ENCODE data around the gene PDS5B.

Gene PDS5B

DNA sequence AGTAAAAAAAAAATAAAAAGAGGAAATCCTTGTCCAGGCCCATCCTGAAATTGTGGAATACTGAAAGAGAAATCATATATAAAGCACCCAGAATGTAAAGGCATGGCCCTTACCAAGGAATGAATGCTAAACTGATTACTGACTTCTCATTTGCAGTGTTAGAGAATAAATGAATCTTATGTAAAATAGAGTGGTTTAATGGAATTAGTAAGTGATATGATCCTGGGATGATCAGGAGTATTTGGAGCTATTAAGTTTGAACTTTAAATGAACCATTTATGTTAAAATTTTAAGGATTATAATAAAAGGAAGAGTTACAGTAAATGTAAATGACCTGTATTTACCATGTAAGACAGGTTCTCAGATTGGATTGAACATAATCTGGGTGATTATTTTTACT lies 75.4 kb downstream of the PDS5B start:
- Histone ChIP-seq H3K9me3 (ENCODE audit: control insufficient read depth, insufficient read depth, low read length) (no peaks in the 10 kb centered on the region), H3K27me3 (ENCODE audit: control insufficient read depth, insufficient read depth, low read length) (no peaks in the 10 kb centered on the region), H3K4me3 (ENCODE audit: low read depth, low read length) (no peak overlapping the region), H3K36me3 (ENCODE audit: control insufficient read depth, insufficient read depth, low read length) (no peaks in the 10 kb centered on the region), H3K9ac (ENCODE audit: low read depth, low read length) (no peak overlapping the region), H3K4me1 (ENCODE audit: control insufficient read depth, insufficient read depth, low read length) (no peaks in the 10 kb centered on the region)

DNA sequence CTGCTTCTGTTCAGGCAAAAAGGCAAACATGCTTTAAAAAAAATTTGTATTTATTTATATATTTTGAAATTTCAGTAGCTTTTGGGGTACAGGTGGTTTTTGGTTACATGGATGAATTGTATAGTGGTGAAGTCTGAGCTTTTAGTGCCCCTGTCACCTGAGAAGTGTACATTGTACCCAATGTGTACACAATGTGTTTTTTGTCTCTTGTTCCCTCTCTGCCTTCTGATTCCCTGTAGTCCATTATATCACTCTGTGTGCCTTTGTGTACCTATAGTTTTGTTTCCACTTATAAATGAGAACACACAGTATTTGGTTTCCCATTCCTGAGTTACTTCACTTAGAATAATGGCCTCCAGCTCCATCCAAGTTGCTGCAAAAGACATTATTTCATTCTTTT lies 77.4 kb downstream of the PDS5B start:
- Histone ChIP-seq H3K9ac (ENCODE audit: low read depth, low read length) (no peak overlapping the region), H3K36me3 (ENCODE audit: control insufficient read depth, insufficient read depth, low read length) (no peaks in the 10 kb centered on the region), H3K4me1 (ENCODE audit: control insufficient read depth, insufficient read depth, low read length) (no peaks in the 10 kb centered on the region), H3K9me3 (ENCODE audit: control insufficient read depth, insufficient read depth, low read length) (no peaks in the 10 kb centered on the region), H3K27me3 (ENCODE audit: control insufficient read depth, insufficient read depth, low read length) (no peaks in the 10 kb centered on the region), H3K4me3 (ENCODE audit: low read depth, low read length) (no peak overlapping the region)

DNA sequence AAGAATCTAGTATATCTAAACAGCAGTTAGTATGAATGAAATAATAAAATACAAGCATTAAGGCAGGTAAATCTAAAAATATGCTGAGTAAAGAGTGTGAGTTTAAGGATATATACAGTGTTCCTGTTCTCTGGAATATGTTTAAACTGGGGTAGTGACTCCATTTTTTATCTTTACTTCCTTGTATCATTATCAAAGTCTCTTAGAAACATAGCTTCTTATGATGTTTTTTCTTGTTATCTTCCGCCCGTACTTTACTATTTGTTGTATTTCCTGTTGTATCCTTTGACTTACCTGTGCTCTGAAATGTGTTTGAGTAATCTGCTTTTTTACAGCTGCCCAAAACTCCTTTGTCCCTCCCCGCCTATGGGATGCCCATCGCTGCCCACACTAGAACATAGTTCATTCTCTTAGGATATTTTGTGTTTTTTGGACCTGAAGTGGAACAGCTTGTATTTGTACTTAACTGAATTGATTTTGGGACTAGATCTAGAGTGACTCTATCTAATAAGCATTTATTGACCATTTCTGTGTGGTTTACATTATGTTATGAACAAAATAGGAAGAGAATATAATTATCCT lies 80.8 kb downstream of the PDS5B start:
- no peaks in the 10 kb centered on the region for H3K36me3 ChIP-seq (ENCODE audit: control insufficient read depth, insufficient read depth, low read length)
- no peaks in the 10 kb centered on the region for H3K9me3 ChIP-seq (ENCODE audit: control insufficient read depth, insufficient read depth, low read length)

DNA sequence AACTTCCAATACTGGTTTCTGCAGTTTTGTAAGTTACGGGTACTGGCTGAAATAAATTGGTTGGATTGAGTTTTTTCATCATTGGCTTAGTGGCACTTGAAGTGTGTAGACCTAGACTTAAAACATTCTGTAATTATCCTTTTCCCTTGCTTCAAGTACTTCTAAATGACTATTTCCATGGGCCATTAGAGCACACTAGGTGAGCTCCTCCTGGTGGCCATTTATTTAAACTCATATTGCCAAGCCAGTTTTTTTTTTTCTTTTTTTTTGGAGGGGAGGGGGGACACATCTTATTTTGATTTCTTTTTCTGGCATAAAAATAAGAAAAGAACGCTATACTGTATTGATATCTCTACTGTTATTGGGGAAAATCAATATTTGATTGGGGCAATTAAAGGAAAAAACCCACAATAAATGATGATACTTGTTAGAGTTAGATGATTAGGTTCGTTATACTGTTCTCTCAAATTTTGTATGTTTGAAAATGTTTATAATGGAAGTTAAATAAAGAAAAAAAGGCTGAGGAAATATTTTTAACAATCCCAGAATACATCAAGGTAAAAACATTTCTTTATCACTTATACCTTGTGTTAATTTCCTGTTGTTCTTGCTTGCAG lies 82.9 kb downstream of the PDS5B start:
- no peaks in the 10 kb centered on the region for H3K36me3 ChIP-seq (ENCODE audit: control insufficient read depth, insufficient read depth, low read length)
- no peak overlapping the region for H3K4me3 ChIP-seq (ENCODE audit: low read depth, low read length)
- H3K9ac ChIP-seq (ENCODE audit: low read depth, low read length): no peak overlapping the region
- H3K4me1 ChIP-seq (ENCODE audit: control insufficient read depth, insufficient read depth, low read length): no peaks in the 10 kb centered on the region
- H3K27me3 ChIP-seq (ENCODE audit: control insufficient read depth, insufficient read depth, low read length): no peaks in the 10 kb centered on the region
- no peaks in the 10 kb centered on the region for H3K9me3 ChIP-seq (ENCODE audit: control insufficient read depth, insufficient read depth, low read length)

More for the DNA sequence above, 80.8 kb downstream of the PDS5B start:
- no peak overlapping the region for H3K9ac ChIP-seq (ENCODE audit: low read depth, low read length)
- no peak overlapping the region for H3K4me3 ChIP-seq (ENCODE audit: low read depth, low read length)
- H3K27me3 ChIP-seq (ENCODE audit: control insufficient read depth, insufficient read depth, low read length): no peaks in the 10 kb centered on the region
- H3K4me1 ChIP-seq (ENCODE audit: control insufficient read depth, insufficient read depth, low read length): no peaks in the 10 kb centered on the region

DNA sequence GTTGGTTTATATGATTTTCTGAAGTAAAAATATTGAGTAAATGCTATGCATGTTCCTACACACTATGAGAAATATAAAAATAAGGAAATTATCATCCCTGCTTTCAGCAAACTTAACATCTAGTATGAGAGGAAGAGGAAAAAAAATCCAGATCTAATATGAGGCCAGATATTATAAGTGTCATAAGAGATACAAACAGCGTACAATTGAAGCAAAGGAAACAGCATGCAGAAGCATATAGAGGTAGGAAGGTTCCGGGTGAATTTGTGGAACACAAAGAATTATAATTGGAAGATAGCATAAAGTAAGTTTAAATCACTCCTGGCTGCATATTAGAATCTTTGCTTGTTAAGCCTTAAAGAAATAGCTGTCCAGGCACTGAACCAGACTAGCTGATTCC lies 88.3 kb downstream of the PDS5B start:
- Histone ChIP-seq H3K9me3 (ENCODE audit: control insufficient read depth, insufficient read depth, low read length) (no peaks in the 10 kb centered on the region), H3K36me3 (ENCODE audit: control insufficient read depth, insufficient read depth, low read length) (no peaks in the 10 kb centered on the region), H3K4me1 (ENCODE audit: control insufficient read depth, insufficient read depth, low read length) (no peaks in the 10 kb centered on the region), H3K9ac (ENCODE audit: low read depth, low read length) (no peak overlapping the region), H3K27me3 (ENCODE audit: control insufficient read depth, insufficient read depth, low read length) (no peaks in the 10 kb centered on the region), H3K4me3 (ENCODE audit: low read depth, low read length) (no peak overlapping the region)

DNA sequence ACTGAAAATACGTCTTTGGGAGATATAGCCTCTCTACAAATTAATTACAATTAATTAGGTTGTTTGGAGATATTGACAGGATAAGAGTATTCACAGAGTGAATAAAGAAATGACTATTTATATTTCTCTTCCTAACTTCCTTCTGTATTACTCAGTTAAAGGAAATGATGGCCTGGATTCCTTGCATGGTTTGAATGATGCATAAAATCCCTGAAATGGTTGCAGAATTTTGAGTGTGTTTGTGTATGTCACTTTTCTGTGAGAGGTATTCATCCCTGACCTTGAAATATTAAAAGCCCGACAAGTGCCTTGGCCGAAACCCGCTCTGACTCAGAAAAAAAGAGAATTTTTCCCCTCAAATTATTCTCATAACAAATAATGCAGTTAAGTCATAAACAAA lies 90.0 kb downstream of the PDS5B start:
- Histone ChIP-seq H3K9ac (ENCODE audit: low read depth, low read length) (no peak overlapping the region), H3K9me3 (ENCODE audit: control insufficient read depth, insufficient read depth, low read length) (no peaks in the 10 kb centered on the region), H3K36me3 (ENCODE audit: control insufficient read depth, insufficient read depth, low read length) (no peaks in the 10 kb centered on the region)

DNA sequence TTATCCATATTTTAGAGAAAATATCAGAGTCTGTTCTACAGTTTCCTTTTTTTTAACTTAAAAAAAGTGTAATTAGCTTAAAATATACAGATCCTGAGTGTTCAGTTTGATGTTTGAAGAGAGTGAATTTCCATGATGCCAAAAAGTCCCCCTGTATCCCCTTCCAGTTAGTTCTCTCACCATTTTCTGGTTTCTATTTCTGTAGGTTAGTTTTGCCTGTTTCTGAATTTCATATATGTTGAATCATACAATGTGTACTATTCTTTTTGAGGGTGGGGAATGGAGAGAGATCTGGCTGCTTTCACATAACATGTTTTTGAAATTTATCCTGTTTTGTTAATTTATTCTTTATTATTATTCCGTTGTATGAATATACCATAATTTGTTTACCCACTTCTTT lies 95.9 kb downstream of the PDS5B start:
- Histone ChIP-seq H3K4me3 (ENCODE audit: low read depth, low read length) (no peak overlapping the region), H3K4me1 (ENCODE audit: control insufficient read depth, insufficient read depth, low read length) (no peaks in the 10 kb centered on the region), H3K27me3 (ENCODE audit: control insufficient read depth, insufficient read depth, low read length) (no peaks in the 10 kb centered on the region), H3K9me3 (ENCODE audit: control insufficient read depth, insufficient read depth, low read length) (no peaks in the 10 kb centered on the region), H3K9ac (ENCODE audit: low read depth, low read length) (no peak overlapping the region), H3K36me3 (ENCODE audit: control insufficient read depth, insufficient read depth, low read length) (no peaks in the 10 kb centered on the region)

More for the DNA sequence above, 90.0 kb downstream of the PDS5B start:
- no peak overlapping the region for H3K4me3 ChIP-seq (ENCODE audit: low read depth, low read length)
- no peaks in the 10 kb centered on the region for H3K27me3 ChIP-seq (ENCODE audit: control insufficient read depth, insufficient read depth, low read length)
- H3K4me1 ChIP-seq (ENCODE audit: control insufficient read depth, insufficient read depth, low read length): no peaks in the 10 kb centered on the region

DNA sequence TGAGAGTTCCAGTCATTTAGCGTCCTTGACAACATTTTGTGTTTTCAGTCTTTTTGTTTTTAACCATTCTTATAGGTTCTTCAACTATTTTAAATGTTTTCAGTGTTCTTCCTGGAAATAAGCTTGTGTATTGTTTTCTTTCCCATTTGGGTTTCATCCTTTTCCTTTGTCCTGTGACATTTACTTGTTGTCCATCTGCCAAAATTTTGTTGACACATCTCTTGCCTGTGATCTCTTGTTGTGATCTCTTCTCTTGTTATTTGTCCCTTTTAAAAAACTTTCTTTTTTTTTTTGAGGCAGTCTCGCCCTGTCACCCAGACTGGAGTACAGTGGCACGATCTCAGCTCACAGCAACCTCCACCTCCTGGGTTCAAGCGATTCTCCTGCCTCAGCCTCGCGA lies 96.5 kb downstream of the PDS5B start:
- Histone ChIP-seq H3K4me1 (ENCODE audit: control insufficient read depth, insufficient read depth, low read length) (no peaks in the 10 kb centered on the region), H3K27me3 (ENCODE audit: control insufficient read depth, insufficient read depth, low read length) (no peaks in the 10 kb centered on the region), H3K36me3 (ENCODE audit: control insufficient read depth, insufficient read depth, low read length) (no peaks in the 10 kb centered on the region), H3K9me3 (ENCODE audit: control insufficient read depth, insufficient read depth, low read length) (no peaks in the 10 kb centered on the region), H3K4me3 (ENCODE audit: low read depth, low read length) (no peak overlapping the region), H3K9ac (ENCODE audit: low read depth, low read length) (no peak overlapping the region)

DNA sequence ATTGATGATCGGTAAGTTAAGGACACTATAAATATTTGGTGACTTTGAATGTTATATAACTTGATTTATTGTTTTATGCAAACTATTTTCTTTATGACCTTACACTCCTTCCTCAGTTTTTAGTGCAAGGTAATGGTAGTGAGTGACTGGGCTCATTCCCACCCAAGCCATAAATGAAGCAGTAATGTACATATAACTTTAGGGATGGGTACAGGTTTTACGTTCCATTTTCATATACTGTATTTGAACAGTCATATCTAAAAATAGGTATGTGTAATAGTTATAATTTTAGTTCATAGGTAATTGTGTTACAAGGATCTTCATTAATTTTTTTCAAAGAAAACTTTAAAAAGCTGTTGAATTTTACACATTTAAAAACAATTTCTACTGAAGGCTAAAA lies 101.0 kb downstream of the PDS5B start:
- no peak overlapping the region for H3K9ac ChIP-seq (ENCODE audit: low read depth, low read length)
- no peaks in the 10 kb centered on the region for H3K9me3 ChIP-seq (ENCODE audit: control insufficient read depth, insufficient read depth, low read length)

DNA sequence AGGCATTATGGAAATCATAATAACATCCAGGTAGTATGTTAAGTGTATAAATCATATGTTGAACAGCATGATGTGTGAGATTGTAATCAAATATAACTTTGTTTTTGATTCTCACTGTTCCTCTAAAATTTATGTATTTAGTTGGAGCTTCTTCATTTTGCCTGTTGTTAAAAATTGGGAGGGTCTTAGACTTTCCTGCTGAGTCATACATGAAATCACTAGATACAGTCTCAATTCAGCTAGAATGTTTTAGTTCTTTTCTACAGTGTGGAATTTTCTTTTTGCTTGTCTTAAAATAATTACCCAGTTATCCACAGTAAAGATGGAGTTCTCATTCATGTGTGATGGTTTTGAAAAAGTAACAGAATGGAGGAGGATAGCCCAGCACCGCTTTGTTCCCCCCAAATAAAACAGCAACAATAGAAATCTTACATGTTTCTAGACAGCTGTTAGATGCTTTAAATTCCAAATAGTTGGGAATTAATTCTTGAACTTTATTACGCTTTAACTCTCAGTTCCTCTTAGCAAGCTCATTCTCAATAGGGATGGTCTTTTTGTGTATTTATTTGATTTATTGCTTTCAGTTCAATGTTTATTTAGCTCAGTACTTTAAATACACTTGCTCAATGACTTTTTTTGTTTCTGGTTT lies 109.5 kb downstream of the PDS5B start:
- Histone ChIP-seq H3K27me3 (ENCODE audit: control insufficient read depth, insufficient read depth, low read length) (no peaks in the 10 kb centered on the region), H3K4me3 (ENCODE audit: low read depth, low read length) (no peak overlapping the region), H3K36me3 (ENCODE audit: control insufficient read depth, insufficient read depth, low read length) (no peaks in the 10 kb centered on the region), H3K9me3 (ENCODE audit: control insufficient read depth, insufficient read depth, low read length) (no peaks in the 10 kb centered on the region), H3K9ac (ENCODE audit: low read depth, low read length) (no peak overlapping the region), H3K4me1 (ENCODE audit: control insufficient read depth, insufficient read depth, low read length) (no peaks in the 10 kb centered on the region)

More for the DNA sequence above, 101.0 kb downstream of the PDS5B start:
- H3K27me3 ChIP-seq (ENCODE audit: control insufficient read depth, insufficient read depth, low read length): no peaks in the 10 kb centered on the region
- H3K36me3 ChIP-seq (ENCODE audit: control insufficient read depth, insufficient read depth, low read length): no peaks in the 10 kb centered on the region
- H3K4me3 ChIP-seq (ENCODE audit: low read depth, low read length): no peak overlapping the region
- no peaks in the 10 kb centered on the region for H3K4me1 ChIP-seq (ENCODE audit: control insufficient read depth, insufficient read depth, low read length)

DNA sequence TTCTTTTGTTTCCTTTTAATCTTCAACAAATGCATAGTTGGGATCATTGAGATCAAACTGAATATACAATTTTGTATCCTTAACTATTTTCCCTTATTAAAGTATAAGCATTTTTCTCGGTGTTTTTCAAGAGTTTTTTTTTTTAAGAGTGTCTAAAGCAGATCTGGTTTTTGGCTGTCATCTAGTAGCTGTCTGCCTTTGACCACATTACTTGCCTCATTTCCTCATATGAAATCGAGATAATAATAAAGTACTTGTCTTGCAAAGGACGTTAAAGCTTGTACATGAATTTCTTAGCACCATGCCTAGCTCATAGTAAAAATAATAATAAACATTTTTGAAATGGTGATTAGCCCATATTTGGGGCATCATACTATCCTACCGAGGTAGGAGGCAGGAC lies 121.2 kb downstream of the PDS5B start:
- Histone ChIP-seq H3K36me3 (ENCODE audit: control insufficient read depth, insufficient read depth, low read length) (peaks cover 4% of the 10 kb centered on the region), H3K27me3 (ENCODE audit: control insufficient read depth, insufficient read depth, low read length) (no peaks in the 10 kb centered on the region), H3K9me3 (ENCODE audit: control insufficient read depth, insufficient read depth, low read length) (no peaks in the 10 kb centered on the region), H3K9ac (ENCODE audit: low read depth, low read length) (no peak overlapping the region), H3K4me1 (ENCODE audit: control insufficient read depth, insufficient read depth, low read length) (no peaks in the 10 kb centered on the region), H3K4me3 (ENCODE audit: low read depth, low read length) (no peak overlapping the region)

DNA sequence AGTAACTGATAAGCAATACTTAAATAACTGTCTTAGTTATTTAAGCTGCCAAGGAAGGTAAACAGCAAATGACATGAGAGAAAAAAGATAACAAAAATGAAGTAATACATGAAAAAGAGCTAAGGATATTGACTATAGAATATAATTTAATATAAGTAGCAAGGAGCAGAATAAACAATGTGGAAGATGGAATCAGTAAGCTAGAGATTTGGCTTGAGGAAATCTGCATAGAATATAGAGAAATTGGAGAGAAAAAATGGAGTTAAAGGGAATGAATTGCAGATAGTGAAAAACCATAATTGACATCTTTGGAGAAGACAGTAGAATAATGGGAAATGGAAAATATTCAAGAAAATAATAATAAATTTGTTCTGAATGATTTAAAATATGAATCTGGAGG lies 127.1 kb downstream of the PDS5B start:
- Histone ChIP-seq H3K9ac (ENCODE audit: low read depth, low read length) (no peak overlapping the region), H3K36me3 (ENCODE audit: control insufficient read depth, insufficient read depth, low read length) (peaks cover 4% of the 10 kb centered on the region), H3K27me3 (ENCODE audit: control insufficient read depth, insufficient read depth, low read length) (no peaks in the 10 kb centered on the region), H3K4me1 (ENCODE audit: control insufficient read depth, insufficient read depth, low read length) (no peaks in the 10 kb centered on the region), H3K9me3 (ENCODE audit: control insufficient read depth, insufficient read depth, low read length) (peaks cover 4% of the 10 kb centered on the region), H3K4me3 (ENCODE audit: low read depth, low read length) (no peak overlapping the region)
